HepG2 (cell line): ENCODE measurements around the gene NBEA.

Experiments
- KDM2A ChIP-seq: sonication (generic); formaldehyde crosslinking; IDR thresholded peaks from 2 replicates; pipeline ENCODE4 v1.4.0; 2020; ENCODE audit warnings: low read depth, missing genetic modification reagents, borderline replicate concordance
- PHF20 ChIP-seq: sonication (generic); formaldehyde crosslinking; IDR thresholded peaks from 2 replicates; pipeline ENCODE4 v1.5.0; 2020; ENCODE audit warnings: mild to moderate bottlenecking, missing genetic modification reagents
- POLR2A ChIP-seq, 2 experiments: IDR thresholded peaks; 2 replicates each; pipeline ENCODE4 v1.6.1; 2011; ENCODE audit warnings: low read depth in 2 of 2, low read length in 2 of 2, mild to moderate bottlenecking in 1 of 2, moderate library complexity in 1 of 2; ENCODE audit not compliant: insufficient read depth in 1 of 2
- ZKSCAN8 ChIP-seq: IDR thresholded peaks from 2 replicates; pipeline ENCODE4 v1.6.1; 2016; ENCODE audit warnings: borderline replicate concordance, missing genetic modification reagents, missing compliant biosample characterization
- ZNF121 ChIP-seq: sonication (generic); formaldehyde crosslinking; IDR thresholded peaks from 2 replicates; pipeline ENCODE4 v1.5.0; 2020; ENCODE audit warnings: mild to moderate bottlenecking, missing genetic modification reagents
- ZNF362 ChIP-seq: sonication (generic); formaldehyde crosslinking; IDR thresholded peaks from 2 replicates; pipeline ENCODE4 v1.4.0; 2020; ENCODE audit warnings: missing genetic modification reagents, mild to moderate bottlenecking, borderline replicate concordance

GRCh38 chr13:35256459-35257148, 314.5 kb downstream of the NBEA start:
- no peak for TF ChIP-seq PHF20 (CRISPR knock-in tag)
- TF ChIP-seq KDM2A (CRISPR knock-in tag) = no peak
- no peak for TF ChIP-seq ZNF121 (CRISPR knock-in tag)
- TF ChIP-seq ZKSCAN8 (CRISPR knock-in tag) = no peak
- TF ChIP-seq ZNF362 (CRISPR knock-in tag) = no peak
- TF ChIP-seq POLR2A (IDR thresholded peaks at IDR 0.05; ENCODE audit: insufficient read depth in 1 of 2, low read depth in 2 of 2, low read length in 2 of 2) = no peak
